Caco-2 (cell line): Measurements from ENCODE around the gene CCDC91. TPM values are rescaled to one million over a fixed set of nuclear protein-coding genes. Genes with fewer than 3 reads are reported as not detected.

Experiments
- BruUV-seq: library from RNA; stranded (reverse); fragments of 400-500 nt; replicated peaks from 2 replicates; lab custom pipeline; 2021; lab: Mats Ljungman, UMichigan
- CTCF ChIA-PET: fragments of 300-600 bp; sonication (Branson Sonifier 250); formaldehyde crosslinking; loops from one replicate; lab custom pipeline; 2022; ENCODE audit warnings: antibody characterized with exemption; lab: Charles Lee
- POLR2A ChIA-PET: fragments of 300-600 bp; sonication (Branson Sonifier 250); formaldehyde crosslinking; loops from one replicate; lab custom pipeline; 2022; ENCODE audit warnings: antibody characterized with exemption; lab: Charles Lee
- DNase-seq, 2 experiments: peaks; one replicate each; pipeline versions ENCODE4 v3.0.0 to v3.0.0-alpha.2; 2020 to 2022
- H3K27me3 ChIP-seq: replicated peaks from 2 replicates; pipeline ENCODE4 v1.6.0; 2011; ENCODE audit warnings: low read length; ENCODE audit not compliant: control insufficient read depth, insufficient read depth
- H3K36me3 ChIP-seq: 2 replicates; pipeline ENCODE4 v1.5.1; 2011; ENCODE audit warnings: low read length; ENCODE audit not compliant: control insufficient read depth, insufficient read depth
- H3K4me1 ChIP-seq: fragments of 250-450 bp; sonication (Bioruptor Pico); 2 replicates; pipeline ENCODE4 v1.5.1; 2020; ENCODE audit warnings: mild to moderate bottlenecking
- H3K4me3 ChIP-seq: 2 replicates; pipeline ENCODE4 v1.5.1; 2011; ENCODE audit warnings: low read depth, mild to moderate bottlenecking, control low read depth, low read length
- H3K9me3 ChIP-seq: fragments of 250-450 bp; sonication (Bioruptor Pico); 2 replicates; pipeline ENCODE4 v1.5.1; 2020; ENCODE audit warnings: mild to moderate bottlenecking, moderate library complexity
- H3K27ac Mint-ChIP-seq: one replicate; pipeline ENCODE4 v1.8.0; 2022; ENCODE audit warnings: mixed read lengths; ENCODE audit not compliant: unreplicated experiment
- H3K27me3 Mint-ChIP-seq: one replicate; pipeline ENCODE4 v1.8.0; 2022; ENCODE audit warnings: mixed read lengths; ENCODE audit not compliant: insufficient read depth, unreplicated experiment
- H3K36me3 Mint-ChIP-seq: one replicate; pipeline ENCODE4 v1.8.0; 2022; ENCODE audit warnings: mild to moderate bottlenecking, mixed read lengths; ENCODE audit not compliant: insufficient read depth, unreplicated experiment
- H3K4me1 Mint-ChIP-seq: one replicate; pipeline ENCODE4 v1.8.0; 2022; ENCODE audit warnings: low read depth, mixed read lengths; ENCODE audit not compliant: unreplicated experiment
- H3K4me3 Mint-ChIP-seq: one replicate; pipeline ENCODE4 v1.8.0; 2022; ENCODE audit warnings: mild to moderate bottlenecking, moderate library complexity, mixed read lengths; ENCODE audit not compliant: unreplicated experiment
- H3K9me3 Mint-ChIP-seq: one replicate; pipeline ENCODE4 v1.8.0; 2022; ENCODE audit warnings: mixed read lengths; ENCODE audit not compliant: unreplicated experiment
- CTCF ChIP-seq, 2 experiments: fragments of 200-600 bp in 1 of 2; IDR thresholded peaks; 1 replicate in 1 of 2; 2 replicates in 1 of 2; pipeline versions ENCODE4 v1.5.1 to v1.8.0; 2011 to 2022; ENCODE audit warnings: antibody characterized with exemption in 1 of 2, control low read depth in 1 of 2, inconsistent platforms in 1 of 2, low read depth in 1 of 2, low read length in 1 of 2, mild to moderate bottlenecking in 1 of 2, moderate library complexity in 1 of 2; ENCODE audit not compliant: insufficient read depth in 1 of 2, severe bottlenecking in 1 of 2, unreplicated experiment in 1 of 2
- intact Hi-C: fragments of 100-400 bp; cut with micrococcal nuclease; formaldehyde crosslinking; loops from one replicate; pipeline ENCODE4 v1.10.0; 2022; ENCODE audit not compliant: unreplicated experiment
- total RNA-seq: library from RNA; stranded (reverse); gene quantifications from 2 replicates; pipeline ENCODE4 v1.2.3, GENCODE V29; 2022

The CCDC91 gene
- total RNA-seq, 1 experiment from 2014 or later, result 21.6 TPM

- no TSS peak for BruUV-seq
- Histone ChIP-seq H3K27me3 (no peaks in the 10 kb centered on the region), H3K36me3 (no peaks in the 10 kb centered on the region), H3K9me3 (peaks cover 5% of the 10 kb centered on the region; the same call in 1 of the 2 replicates), H3K4me1 (no peaks in the 10 kb centered on the region), H3K4me3 (no peak overlapping the region)
- no peak overlapping the region for H3K4me3 Mint-ChIP-seq
- H3K27ac Mint-ChIP-seq, result no peak overlapping the region
- ChIA-PET CTCF (no interaction called here), POLR2A (no interaction called here)
- H3K9me3 Mint-ChIP-seq, result peaks cover 12% of the 10 kb centered on the region
- intact Hi-C loops, result no loop called here
- no peaks in the 10 kb centered on the region for H3K27me3 Mint-ChIP-seq
- H3K4me1 Mint-ChIP-seq, result no peaks in the 10 kb centered on the region
- no peaks in the 10 kb centered on the region for H3K36me3 Mint-ChIP-seq
- DNase-seq, result no peak
- no peak for TF ChIP-seq CTCF (IDR thresholded peaks at IDR 0.05; ENCODE audit: insufficient read depth in 1 of 2, low read depth in 1 of 2, low read length in 1 of 2, severe bottlenecking in 1 of 2, unreplicated experiment in 1 of 2)
These were observed 88.7 kb downstream of the CCDC91 start for GRCh38 chr12:28278960-28279359.

- no TSS peak for BruUV-seq
- no peaks in the 10 kb centered on the region for H3K4me1 Mint-ChIP-seq
- peaks cover 40% of the 10 kb centered on the region for H3K9me3 Mint-ChIP-seq
- DNase-seq, result no peak
- no peak overlapping the region for H3K4me3 ChIP-seq
- H3K4me1 ChIP-seq, result no peaks in the 10 kb centered on the region
- H3K27ac Mint-ChIP-seq, result no peak overlapping the region
- no peak overlapping the region for H3K4me3 Mint-ChIP-seq
- intact Hi-C loops, result no loop called here
- H3K36me3 Mint-ChIP-seq, result no peaks in the 10 kb centered on the region
- H3K27me3 Mint-ChIP-seq, result no peaks in the 10 kb centered on the region
- POLR2A ChIA-PET, result no interaction called here
- peaks cover 5% of the 10 kb centered on the region; the same call in 1 of the 2 replicates for H3K9me3 ChIP-seq
- no peaks in the 10 kb centered on the region for H3K36me3 ChIP-seq
- no peak for TF ChIP-seq CTCF (IDR thresholded peaks at IDR 0.05; ENCODE audit: insufficient read depth in 1 of 2, low read depth in 1 of 2, low read length in 1 of 2, severe bottlenecking in 1 of 2, unreplicated experiment in 1 of 2)
- CTCF ChIA-PET, result no interaction called here
- H3K27me3 ChIP-seq, result no peaks in the 10 kb centered on the region
These were observed 96.1 kb downstream of the CCDC91 start for GRCh38 chr12:28286352-28286751.

- no peak for DNase-seq
- ChIA-PET POLR2A (no interaction called here), CTCF (no interaction called here)
- no peak overlapping the region for H3K27ac Mint-ChIP-seq
- TF ChIP-seq CTCF (IDR thresholded peaks at IDR 0.05; ENCODE audit: insufficient read depth in 1 of 2, low read depth in 1 of 2, low read length in 1 of 2, severe bottlenecking in 1 of 2, unreplicated experiment in 1 of 2), result no peak
- no peak overlapping the region for H3K4me3 Mint-ChIP-seq
- H3K9me3 Mint-ChIP-seq, result peaks cover 23% of the 10 kb centered on the region
- intact Hi-C loops, result no loop called here
- BruUV-seq, result no TSS peak
- Histone ChIP-seq H3K27me3 (no peaks in the 10 kb centered on the region), H3K4me1 (no peaks in the 10 kb centered on the region), H3K9me3 (no peaks in the 10 kb centered on the region), H3K36me3 (no peaks in the 10 kb centered on the region), H3K4me3 (no peak overlapping the region)
- H3K4me1 Mint-ChIP-seq, result no peaks in the 10 kb centered on the region
- no peaks in the 10 kb centered on the region for H3K36me3 Mint-ChIP-seq
- H3K27me3 Mint-ChIP-seq, result no peaks in the 10 kb centered on the region
These were observed 100.0 kb downstream of the CCDC91 start for GRCh38 chr12:28290262-28290661.
